Measurements from ENCODE around the gene COX7C. TPM values are rescaled to one million over a fixed set of nuclear protein-coding genes. Genes with fewer than 3 reads are reported as not detected.

COX7C gene
- total RNA-seq, 2 donors from 2014 or later, result 111 to 171 TPM

DNA sequence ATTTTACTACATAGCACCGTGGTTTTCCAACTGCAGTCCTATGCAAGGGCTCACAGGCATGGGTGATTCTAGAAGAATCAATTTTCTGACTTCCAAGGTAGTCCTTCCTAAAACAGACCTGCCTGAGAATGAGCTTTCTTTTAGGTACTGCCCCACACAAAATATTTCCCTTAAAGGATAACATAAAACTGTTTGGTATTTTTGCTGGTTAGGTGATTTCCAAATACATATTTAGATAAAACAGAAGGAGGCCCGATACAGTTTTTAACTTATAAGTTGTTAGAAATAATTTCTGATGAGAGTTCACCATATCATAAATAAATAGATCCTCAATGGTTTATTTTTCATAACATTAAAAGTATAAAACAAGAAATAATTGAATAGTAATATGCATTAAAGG is 46.4 kb downstream of the COX7C start:
- ATAC-seq (no peak), DNase-seq (no peak)
- Histone ChIP-seq H3K27ac (no peak overlapping the region), H3K4me3 (no peak overlapping the region), H3K4me1 (no peaks in the 10 kb centered on the region), H3K27me3 (no peaks in the 10 kb centered on the region), H3K9me3 (no peaks in the 10 kb centered on the region), H3K36me3 (replicated peaks in 1 of 2; ENCODE audit: insufficient read depth in 1 of 2, low read depth in 2 of 2) (no peaks in the 10 kb centered on the region)
- WGBS, 2 donors, result 80 to 85% methylated on average over 2 of the region's 2 CpGs
- intact Hi-C loops (cut with DNase I), result no loop called here
- TF ChIP-seq POLR2A (IDR thresholded peaks at IDR 0.05), result no peak
- TF ChIP-seq, protein P1, sequence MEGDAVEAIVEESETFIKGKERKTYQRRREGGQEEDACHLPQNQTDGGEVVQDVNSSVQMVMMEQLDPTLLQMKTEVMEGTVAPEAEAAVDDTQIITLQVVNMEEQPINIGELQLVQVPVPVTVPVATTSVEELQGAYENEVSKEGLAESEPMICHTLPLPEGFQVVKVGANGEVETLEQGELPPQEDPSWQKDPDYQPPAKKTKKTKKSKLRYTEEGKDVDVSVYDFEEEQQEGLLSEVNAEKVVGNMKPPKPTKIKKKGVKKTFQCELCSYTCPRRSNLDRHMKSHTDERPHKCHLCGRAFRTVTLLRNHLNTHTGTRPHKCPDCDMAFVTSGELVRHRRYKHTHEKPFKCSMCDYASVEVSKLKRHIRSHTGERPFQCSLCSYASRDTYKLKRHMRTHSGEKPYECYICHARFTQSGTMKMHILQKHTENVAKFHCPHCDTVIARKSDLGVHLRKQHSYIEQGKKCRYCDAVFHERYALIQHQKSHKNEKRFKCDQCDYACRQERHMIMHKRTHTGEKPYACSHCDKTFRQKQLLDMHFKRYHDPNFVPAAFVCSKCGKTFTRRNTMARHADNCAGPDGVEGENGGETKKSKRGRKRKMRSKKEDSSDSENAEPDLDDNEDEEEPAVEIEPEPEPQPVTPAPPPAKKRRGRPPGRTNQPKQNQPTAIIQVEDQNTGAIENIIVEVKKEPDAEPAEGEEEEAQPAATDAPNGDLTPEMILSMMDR (IDR thresholded peaks at IDR 0.05), result no peak

DNA sequence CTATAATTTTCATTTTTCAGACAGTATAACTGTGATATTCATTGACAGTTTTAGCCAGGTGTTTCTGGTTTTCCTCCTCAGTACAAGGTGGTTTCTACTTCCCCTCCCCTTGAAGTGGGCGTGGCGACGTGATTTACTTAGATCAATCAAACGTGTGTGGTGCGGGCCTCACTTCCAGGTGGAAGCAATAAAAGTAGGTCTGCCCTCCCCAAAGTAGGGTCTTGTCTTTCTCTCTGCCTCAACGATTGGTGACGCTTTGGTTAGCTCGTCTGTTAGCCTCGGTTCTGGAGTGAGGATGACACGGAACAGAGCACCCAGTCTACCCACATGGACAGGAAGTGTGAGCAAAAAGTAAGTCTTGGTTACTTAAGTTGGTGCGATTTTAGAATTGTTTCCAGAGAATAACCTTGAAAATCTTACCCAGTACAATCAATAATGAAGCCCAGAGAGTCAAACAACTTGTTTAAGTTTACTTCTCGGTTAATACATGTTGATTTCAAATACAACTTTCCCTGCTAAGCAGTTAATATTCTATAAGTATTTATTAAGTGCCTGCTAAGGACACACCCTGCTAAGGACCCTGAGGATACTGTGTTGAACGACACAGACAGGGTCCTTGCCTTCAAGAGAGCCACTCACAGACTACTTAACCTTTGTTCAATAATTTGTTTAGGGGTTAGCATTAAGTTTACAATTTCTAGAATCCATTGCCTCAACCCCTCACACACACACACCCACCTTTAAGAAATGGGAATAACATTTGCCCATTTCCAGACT is 48.4 kb downstream of the COX7C start:
- Histone ChIP-seq H3K27ac (no peak overlapping the region), H3K4me3 (no peak overlapping the region), H3K36me3 (replicated peaks in 1 of 2; ENCODE audit: insufficient read depth in 1 of 2, low read depth in 2 of 2) (no peaks in the 10 kb centered on the region), H3K4me1 (no peaks in the 10 kb centered on the region), H3K9me3 (no peaks in the 10 kb centered on the region), H3K27me3 (no peaks in the 10 kb centered on the region)
- WGBS, 2 donors, result 48 to 60% methylated on average over 13 of the region's 13 CpGs
- intact Hi-C loops (cut with DNase I), result no loop called here
- ATAC-seq, result peak; percentile 76
- DNase-seq, result peak; percentile 35 to 72 (median 59)
- peak in 1 of 3 donors; percentile 14 for TF ChIP-seq POLR2A (IDR thresholded peaks at IDR 0.05)
- TF ChIP-seq, protein P1 (IDR thresholded peaks at IDR 0.05), result no peak

DNA sequence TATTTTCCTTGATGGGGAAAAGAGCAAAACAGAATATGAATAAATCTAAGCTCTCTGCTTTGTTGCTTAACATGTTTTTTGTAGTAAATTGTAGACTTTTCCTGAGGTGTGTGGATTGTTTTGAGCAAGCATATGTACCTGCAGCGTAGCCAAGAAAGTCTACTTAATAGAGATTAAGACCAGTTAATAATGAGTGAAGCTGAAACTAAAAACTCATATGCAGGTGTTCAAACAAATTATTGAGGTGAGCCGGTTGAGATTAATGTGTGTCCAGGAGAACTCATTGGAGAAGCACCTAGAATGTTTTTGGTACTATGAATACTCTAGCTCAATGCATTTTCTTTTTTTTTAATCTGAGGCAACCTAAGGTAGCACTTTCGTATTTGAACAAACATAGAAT is 49.2 kb downstream of the COX7C start:
- no peaks in the 10 kb centered on the region for H3K27me3 ChIP-seq
- intact Hi-C loops (cut with DNase I), result no loop called here
- H3K9me3 ChIP-seq, result no peaks in the 10 kb centered on the region
- no peak for DNase-seq
- H3K4me3 ChIP-seq, result no peak overlapping the region
- no peaks in the 10 kb centered on the region for H3K36me3 ChIP-seq (replicated peaks in 1 of 2; ENCODE audit: insufficient read depth in 1 of 2, low read depth in 2 of 2)
- TF ChIP-seq, protein P1 (IDR thresholded peaks at IDR 0.05), result no peak
- TF ChIP-seq POLR2A (IDR thresholded peaks at IDR 0.05), result no peak
- ATAC-seq, result no peak
- H3K4me1 ChIP-seq, result no peaks in the 10 kb centered on the region
- WGBS, 2 donors, result 43 to 47% methylated on average over 3 of the region's 3 CpGs
- H3K27ac ChIP-seq, result no peak overlapping the region

Small RNAs within 50 kb of the gene (small RNA-seq; reads per million reads assigned to genes)
- not detected for gene RNU6-804P
